22Rv1 (cell line): Measurements from ENCODE around the gene FAM78A.

Source experiments
- ZFX ChIP-seq: fragments of 450-650 bp; IDR thresholded peaks from 2 replicates; pipeline ENCODE4 v1.6.1; 2017; ENCODE audit warnings: antibody characterized with exemption, borderline replicate concordance
- TF ChIP-seq, protein P1 (sequence below): fragments of 450-650 bp; IDR thresholded peaks from 2 replicates; pipeline ENCODE4 v1.5.1; 2017; ENCODE audit warnings: mild to moderate bottlenecking

DNA sequence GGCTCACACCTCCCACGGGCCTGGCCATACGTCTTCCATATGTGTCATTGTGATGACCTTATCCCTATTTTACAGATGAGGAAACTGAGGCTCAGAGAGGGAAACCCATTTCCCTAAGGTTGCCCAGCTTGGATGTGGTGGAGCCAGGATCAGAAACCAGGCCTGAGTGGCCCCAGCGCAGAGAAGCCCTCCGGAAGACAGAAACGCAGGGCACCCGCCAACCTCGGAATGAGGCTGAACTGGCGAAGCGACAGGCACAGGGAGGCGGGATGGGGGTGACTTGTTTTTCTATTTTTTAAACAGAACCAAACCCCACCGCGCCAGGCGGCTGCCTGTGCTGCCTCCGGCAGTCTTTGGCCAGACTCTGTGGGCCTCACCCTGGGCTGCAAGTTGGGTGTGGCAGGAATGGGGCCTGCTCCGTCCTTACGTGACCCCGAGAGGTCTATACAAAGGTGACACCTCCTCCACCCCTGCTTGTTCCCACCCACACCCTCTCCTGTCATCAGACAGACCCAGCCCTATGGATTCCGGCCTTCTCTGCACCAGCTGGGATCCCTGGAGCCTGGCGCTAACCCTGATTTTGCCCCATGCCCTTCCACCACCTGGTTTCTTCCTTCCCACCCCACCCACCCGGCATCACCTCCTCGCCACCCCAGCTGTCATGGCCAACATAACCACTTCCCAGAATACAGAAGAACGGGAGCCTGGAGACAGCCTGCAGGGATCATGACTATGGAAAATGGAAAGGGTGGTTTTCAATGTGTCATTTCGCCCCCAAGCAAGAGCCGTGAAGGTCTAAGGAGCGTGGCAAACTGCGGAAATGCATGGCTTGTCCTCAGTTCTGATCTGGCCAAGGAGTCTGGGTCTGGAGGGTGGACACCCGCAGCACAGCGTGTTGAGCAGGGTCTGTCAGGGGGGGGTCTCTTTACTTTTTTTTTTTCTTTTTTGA, 36.8 kb upstream of the FAM78A start:
- TF ChIP-seq, protein P1, sequence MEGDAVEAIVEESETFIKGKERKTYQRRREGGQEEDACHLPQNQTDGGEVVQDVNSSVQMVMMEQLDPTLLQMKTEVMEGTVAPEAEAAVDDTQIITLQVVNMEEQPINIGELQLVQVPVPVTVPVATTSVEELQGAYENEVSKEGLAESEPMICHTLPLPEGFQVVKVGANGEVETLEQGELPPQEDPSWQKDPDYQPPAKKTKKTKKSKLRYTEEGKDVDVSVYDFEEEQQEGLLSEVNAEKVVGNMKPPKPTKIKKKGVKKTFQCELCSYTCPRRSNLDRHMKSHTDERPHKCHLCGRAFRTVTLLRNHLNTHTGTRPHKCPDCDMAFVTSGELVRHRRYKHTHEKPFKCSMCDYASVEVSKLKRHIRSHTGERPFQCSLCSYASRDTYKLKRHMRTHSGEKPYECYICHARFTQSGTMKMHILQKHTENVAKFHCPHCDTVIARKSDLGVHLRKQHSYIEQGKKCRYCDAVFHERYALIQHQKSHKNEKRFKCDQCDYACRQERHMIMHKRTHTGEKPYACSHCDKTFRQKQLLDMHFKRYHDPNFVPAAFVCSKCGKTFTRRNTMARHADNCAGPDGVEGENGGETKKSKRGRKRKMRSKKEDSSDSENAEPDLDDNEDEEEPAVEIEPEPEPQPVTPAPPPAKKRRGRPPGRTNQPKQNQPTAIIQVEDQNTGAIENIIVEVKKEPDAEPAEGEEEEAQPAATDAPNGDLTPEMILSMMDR = no peak
- no peak for TF ChIP-seq ZFX
